Caco-2 (cell line): ENCODE data around the gene MAP3K4. TPM values are rescaled to one million over a fixed set of nuclear protein-coding genes. Genes with fewer than 3 reads are reported as not detected.

Experiments
- BruUV-seq: library from RNA; stranded (reverse); fragments of 400-500 nt; replicated peaks from 2 replicates; lab custom pipeline; 2021; lab: Mats Ljungman, UMichigan
- CTCF ChIA-PET: fragments of 300-600 bp; sonication (Branson Sonifier 250); formaldehyde crosslinking; loops from one replicate; lab custom pipeline; 2022; ENCODE audit warnings: antibody characterized with exemption; lab: Charles Lee
- POLR2A ChIA-PET: fragments of 300-600 bp; sonication (Branson Sonifier 250); formaldehyde crosslinking; loops from one replicate; lab custom pipeline; 2022; ENCODE audit warnings: antibody characterized with exemption; lab: Charles Lee
- DNase-seq, 2 experiments: peaks; one replicate each; pipeline versions ENCODE4 v3.0.0 to v3.0.0-alpha.2; 2020 to 2022
- H3K27me3 ChIP-seq: replicated peaks from 2 replicates; pipeline ENCODE4 v1.6.0; 2011; ENCODE audit warnings: low read length; ENCODE audit not compliant: control insufficient read depth, insufficient read depth
- H3K36me3 ChIP-seq: 2 replicates; pipeline ENCODE4 v1.5.1; 2011; ENCODE audit warnings: low read length; ENCODE audit not compliant: control insufficient read depth, insufficient read depth
- H3K4me1 ChIP-seq: fragments of 250-450 bp; sonication (Bioruptor Pico); 2 replicates; pipeline ENCODE4 v1.5.1; 2020; ENCODE audit warnings: mild to moderate bottlenecking
- H3K4me3 ChIP-seq: 2 replicates; pipeline ENCODE4 v1.5.1; 2011; ENCODE audit warnings: low read depth, mild to moderate bottlenecking, control low read depth, low read length
- H3K9me3 ChIP-seq: fragments of 250-450 bp; sonication (Bioruptor Pico); 2 replicates; pipeline ENCODE4 v1.5.1; 2020; ENCODE audit warnings: mild to moderate bottlenecking, moderate library complexity
- H3K27ac Mint-ChIP-seq: one replicate; pipeline ENCODE4 v1.8.0; 2022; ENCODE audit warnings: mixed read lengths; ENCODE audit not compliant: unreplicated experiment
- H3K27me3 Mint-ChIP-seq: one replicate; pipeline ENCODE4 v1.8.0; 2022; ENCODE audit warnings: mixed read lengths; ENCODE audit not compliant: insufficient read depth, unreplicated experiment
- H3K36me3 Mint-ChIP-seq: one replicate; pipeline ENCODE4 v1.8.0; 2022; ENCODE audit warnings: mild to moderate bottlenecking, mixed read lengths; ENCODE audit not compliant: insufficient read depth, unreplicated experiment
- H3K4me1 Mint-ChIP-seq: one replicate; pipeline ENCODE4 v1.8.0; 2022; ENCODE audit warnings: low read depth, mixed read lengths; ENCODE audit not compliant: unreplicated experiment
- H3K4me3 Mint-ChIP-seq: one replicate; pipeline ENCODE4 v1.8.0; 2022; ENCODE audit warnings: mild to moderate bottlenecking, moderate library complexity, mixed read lengths; ENCODE audit not compliant: unreplicated experiment
- H3K9me3 Mint-ChIP-seq: one replicate; pipeline ENCODE4 v1.8.0; 2022; ENCODE audit warnings: mixed read lengths; ENCODE audit not compliant: unreplicated experiment
- intact Hi-C: fragments of 100-400 bp; cut with micrococcal nuclease; formaldehyde crosslinking; loops from one replicate; pipeline ENCODE4 v1.10.0; 2022; ENCODE audit not compliant: unreplicated experiment
- total RNA-seq: library from RNA; stranded (reverse); gene quantifications from 2 replicates; pipeline ENCODE4 v1.2.3, GENCODE V29; 2022
- TF ChIP-seq, protein P1 (sequence below), 2 experiments: fragments of 200-600 bp in 1 of 2; IDR thresholded peaks; 1 replicate in 1 of 2; 2 replicates in 1 of 2; pipeline versions ENCODE4 v1.5.1 to v1.8.0; 2011 to 2022; ENCODE audit warnings: antibody characterized with exemption in 1 of 2, control low read depth in 1 of 2, inconsistent platforms in 1 of 2, low read depth in 1 of 2, low read length in 1 of 2, mild to moderate bottlenecking in 1 of 2, moderate library complexity in 1 of 2; ENCODE audit not compliant: insufficient read depth in 1 of 2, severe bottlenecking in 1 of 2, unreplicated experiment in 1 of 2

Gene MAP3K4
- total RNA-seq, 1 experiment from 2014 or later = 34.3 TPM

DNA sequence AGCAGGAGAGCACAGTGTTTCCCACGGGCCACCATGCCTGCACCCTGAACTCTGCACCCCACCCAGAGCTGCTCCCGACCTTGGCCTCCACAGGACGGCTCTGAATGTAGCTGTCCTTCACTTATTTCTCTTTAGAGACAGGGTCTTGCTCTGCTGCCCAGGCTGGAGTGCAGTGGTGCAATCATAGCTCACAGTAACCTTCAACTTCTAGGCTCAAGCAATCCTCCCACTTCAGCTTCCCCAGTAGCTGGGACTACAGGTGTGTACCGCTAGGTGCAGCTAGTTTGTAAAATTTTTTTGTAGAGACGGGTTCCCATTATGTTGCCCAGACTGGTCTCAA lies 151.4 kb downstream of the MAP3K4 start:
- Mint-ChIP-seq H3K9me3 (no peaks in the 10 kb centered on the region), H3K4me3 (no peak overlapping the region), H3K27me3 (no peaks in the 10 kb centered on the region), H3K4me1 (no peaks in the 10 kb centered on the region), H3K36me3 (peaks cover 26% of the 10 kb centered on the region), H3K27ac (no peak overlapping the region)
- BruUV-seq = no TSS peak
- H3K36me3 ChIP-seq = no peaks in the 10 kb centered on the region
- CTCF ChIA-PET = no interaction called here
- no peak for DNase-seq
- H3K4me3 ChIP-seq = no peak overlapping the region
- POLR2A ChIA-PET = no interaction called here
- H3K9me3 ChIP-seq = no peaks in the 10 kb centered on the region
- TF ChIP-seq, protein P1, sequence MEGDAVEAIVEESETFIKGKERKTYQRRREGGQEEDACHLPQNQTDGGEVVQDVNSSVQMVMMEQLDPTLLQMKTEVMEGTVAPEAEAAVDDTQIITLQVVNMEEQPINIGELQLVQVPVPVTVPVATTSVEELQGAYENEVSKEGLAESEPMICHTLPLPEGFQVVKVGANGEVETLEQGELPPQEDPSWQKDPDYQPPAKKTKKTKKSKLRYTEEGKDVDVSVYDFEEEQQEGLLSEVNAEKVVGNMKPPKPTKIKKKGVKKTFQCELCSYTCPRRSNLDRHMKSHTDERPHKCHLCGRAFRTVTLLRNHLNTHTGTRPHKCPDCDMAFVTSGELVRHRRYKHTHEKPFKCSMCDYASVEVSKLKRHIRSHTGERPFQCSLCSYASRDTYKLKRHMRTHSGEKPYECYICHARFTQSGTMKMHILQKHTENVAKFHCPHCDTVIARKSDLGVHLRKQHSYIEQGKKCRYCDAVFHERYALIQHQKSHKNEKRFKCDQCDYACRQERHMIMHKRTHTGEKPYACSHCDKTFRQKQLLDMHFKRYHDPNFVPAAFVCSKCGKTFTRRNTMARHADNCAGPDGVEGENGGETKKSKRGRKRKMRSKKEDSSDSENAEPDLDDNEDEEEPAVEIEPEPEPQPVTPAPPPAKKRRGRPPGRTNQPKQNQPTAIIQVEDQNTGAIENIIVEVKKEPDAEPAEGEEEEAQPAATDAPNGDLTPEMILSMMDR (IDR thresholded peaks at IDR 0.05; ENCODE audit: insufficient read depth in 1 of 2, low read depth in 1 of 2, low read length in 1 of 2, severe bottlenecking in 1 of 2, unreplicated experiment in 1 of 2) = no peak
- intact Hi-C loops = loop anchor here (5.0 to 10.0 kb wide), 2 partner anchors 129 to 408 kb away; partner anchors contain the start of gene AGPAT4
- H3K27me3 ChIP-seq = no peaks in the 10 kb centered on the region
- H3K4me1 ChIP-seq = peaks cover 4% of the 10 kb centered on the region; the same call in 1 of the 2 replicates

DNA sequence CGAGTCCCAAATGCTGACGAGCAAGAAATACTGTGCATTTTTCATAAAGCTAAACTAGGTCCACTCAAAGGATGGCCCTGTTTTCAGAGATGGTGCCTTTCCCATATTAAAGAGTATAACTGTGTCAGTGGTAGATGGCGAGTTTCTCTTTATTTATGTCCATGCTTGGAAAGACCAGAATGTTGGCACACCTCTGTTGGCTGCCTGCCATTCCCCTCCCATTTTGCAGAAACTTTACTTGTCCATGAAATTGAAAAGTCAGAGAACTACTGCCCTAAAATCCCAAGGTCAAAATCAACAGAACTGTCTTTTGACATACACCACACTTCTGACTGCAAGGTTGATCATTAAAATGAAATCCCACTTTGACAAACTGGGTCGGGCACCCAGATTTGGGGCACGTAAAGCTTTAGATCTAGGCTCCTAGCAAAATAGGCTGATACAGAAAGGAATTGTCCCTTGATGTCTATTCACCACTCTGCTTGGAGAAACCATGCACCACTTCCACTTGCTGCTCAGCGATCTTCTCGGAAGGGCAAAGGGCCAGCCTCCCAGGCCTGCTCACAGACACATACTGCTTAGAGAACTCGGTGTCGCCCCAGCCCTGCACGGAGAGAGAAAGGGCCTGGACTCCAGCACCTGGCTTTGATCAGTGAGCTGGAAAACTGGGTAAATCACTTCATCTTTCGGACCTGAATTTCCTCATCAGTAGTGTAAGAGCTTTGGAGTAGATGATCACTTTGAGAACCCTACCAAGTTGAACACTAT lies 152.3 kb downstream of the MAP3K4 start:
- intact Hi-C loops = loop anchor here (5.0 to 10.0 kb wide), 2 partner anchors 128 to 409 kb away; partner anchors contain the start of gene AGPAT4
- H3K4me3 Mint-ChIP-seq = no peak overlapping the region
- H3K27ac Mint-ChIP-seq = no peak overlapping the region
- ChIA-PET POLR2A (no interaction called here), CTCF (no interaction called here)
- Histone ChIP-seq H3K4me3 (no peak overlapping the region), H3K9me3 (no peaks in the 10 kb centered on the region), H3K27me3 (no peaks in the 10 kb centered on the region), H3K36me3 (no peaks in the 10 kb centered on the region), H3K4me1 (peaks cover 4% of the 10 kb centered on the region; the same call in 1 of the 2 replicates)
- no peaks in the 10 kb centered on the region for H3K4me1 Mint-ChIP-seq
- H3K36me3 Mint-ChIP-seq = peaks cover 26% of the 10 kb centered on the region
- H3K9me3 Mint-ChIP-seq = no peaks in the 10 kb centered on the region
- TF ChIP-seq, protein P1 (IDR thresholded peaks at IDR 0.05; ENCODE audit: insufficient read depth in 1 of 2, low read depth in 1 of 2, low read length in 1 of 2, severe bottlenecking in 1 of 2, unreplicated experiment in 1 of 2) = no peak
- H3K27me3 Mint-ChIP-seq = no peaks in the 10 kb centered on the region
- DNase-seq = no peak
- no TSS peak for BruUV-seq

DNA sequence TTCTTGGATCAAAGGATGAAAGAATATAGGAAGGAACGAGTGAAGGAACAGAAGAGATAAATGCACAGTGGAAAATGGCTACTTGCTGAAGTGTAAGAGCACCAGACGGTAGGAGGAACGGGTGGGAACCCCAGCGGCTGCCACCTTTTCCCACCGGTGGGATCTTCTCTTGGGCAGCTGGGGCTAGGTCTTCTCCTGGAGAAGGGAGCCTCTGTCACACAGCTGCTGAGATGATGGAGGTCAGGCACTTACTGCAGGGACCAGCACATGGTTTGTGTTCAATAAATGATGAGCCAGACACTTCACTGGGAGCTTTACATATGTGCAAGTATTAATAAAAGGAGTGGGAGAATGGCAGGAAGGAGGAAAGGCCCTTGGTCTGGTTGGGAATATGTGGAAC lies 158.6 kb downstream of the MAP3K4 start:
- no peaks in the 10 kb centered on the region for H3K4me1 ChIP-seq
- POLR2A ChIA-PET = no interaction called here
- H3K9me3 ChIP-seq = no peaks in the 10 kb centered on the region
- H3K4me1 Mint-ChIP-seq = no peaks in the 10 kb centered on the region
- no TSS peak for BruUV-seq
- no peak overlapping the region for H3K4me3 ChIP-seq
- H3K4me3 Mint-ChIP-seq = no peak overlapping the region
- no peaks in the 10 kb centered on the region for H3K27me3 ChIP-seq
- TF ChIP-seq, protein P1 (IDR thresholded peaks at IDR 0.05; ENCODE audit: insufficient read depth in 1 of 2, low read depth in 1 of 2, low read length in 1 of 2, severe bottlenecking in 1 of 2, unreplicated experiment in 1 of 2) = no peak
- intact Hi-C loops = no loop called here
- DNase-seq = no peak
- H3K27ac Mint-ChIP-seq = no peak overlapping the region
- CTCF ChIA-PET = interaction anchor here (0.9 to 1.0 kb wide), 2 partner anchors 10 to 221 kb away, joined by 3 read pairs; no protein-coding TSS in a partner anchor
- H3K9me3 Mint-ChIP-seq = no peaks in the 10 kb centered on the region
- H3K36me3 ChIP-seq = no peaks in the 10 kb centered on the region
- peaks cover 16% of the 10 kb centered on the region for H3K36me3 Mint-ChIP-seq
- H3K27me3 Mint-ChIP-seq = no peaks in the 10 kb centered on the region
